ENCODE results near the gene CCR5.

- TF ChIP-seq CTCF (IDR thresholded peaks at IDR 0.05; ENCODE audit: low read depth, low read length): no peak
- no peak for TF ChIP-seq EZH2phosphoT487 (IDR thresholded peaks at IDR 0.05; ENCODE audit: low read depth)
These were observed 9.9 kb downstream of the CCR5 start for GRCh38 chr3:46380471-46381221.
